K562 (cell line): ENCODE results near the gene RO60.

Source experiments
- HBP1 ChIP-seq: fragments of 450-650 bp; formaldehyde crosslinking; IDR thresholded peaks from 2 replicates; pipeline ENCODE4 v1.4.0; 2022; ENCODE audit warnings: missing genetic modification characterization
- MAFG ChIP-seq: fragments of 450-650 bp; conservative IDR thresholded peaks from 2 replicates; pipeline ENCODE4 v1.6.1; 2016; ENCODE audit warnings: missing genetic modification characterization, missing compliant biosample characterization
- POLR2AphosphoS5 ChIP-seq: IDR thresholded peaks from 2 replicates; pipeline ENCODE4 v1.6.1; 2011; ENCODE audit warnings: mild to moderate bottlenecking, low read depth, low read length, moderate library complexity; ENCODE audit not compliant: control insufficient read depth, insufficient read depth
- PTRF ChIP-seq: fragments of 450-650 bp; IDR thresholded peaks from 2 replicates; pipeline ENCODE4 v1.6.1; 2016; ENCODE audit warnings: mild to moderate bottlenecking, missing genetic modification characterization, missing compliant biosample characterization
- RBBP5 ChIP-seq: fragments of 200-600 bp; sonication (generic); IDR thresholded peaks from 2 replicates; pipeline ENCODE4 v1.6.1; 2012; ENCODE audit warnings: borderline replicate concordance, mild to moderate bottlenecking, low read length, control low read depth, inconsistent platforms; ENCODE audit not compliant: insufficient read depth, poor library complexity, severe bottlenecking
- ZNF23 ChIP-seq: fragments of 250-450 bp; sonication (Bioruptor Pico); IDR thresholded peaks from 2 replicates; pipeline ENCODE4 v1.4.0; 2020; ENCODE audit warnings: mild to moderate bottlenecking
- ZNF274 ChIP-seq: IDR thresholded peaks from 2 replicates; pipeline ENCODE4 v1.6.1; 2011; ENCODE audit warnings: low read depth, mild to moderate bottlenecking, low read length, moderate library complexity, borderline replicate concordance

- TF ChIP-seq HBP1 (CRISPR knock-in tag), result 0 out of 2 replicates have a peak, but pooled peaks have one; percentile 2
- TF ChIP-seq ZNF23 (CRISPR knock-in tag), result no peak
- no peak for TF ChIP-seq MAFG (tag)
- peak; percentile 89 for TF ChIP-seq POLR2AphosphoS5
- TF ChIP-seq PTRF (tag), result no peak
- TF ChIP-seq ZNF274, result no peak
- peak; percentile 22 for TF ChIP-seq RBBP5
These were observed 707 bp upstream of the RO60 start for GRCh38 chr1:193058529-193059281.
